PC-3 (cell line): Measurements from ENCODE around the gene CYP27A1. TPM values are rescaled to one million over a fixed set of nuclear protein-coding genes. Genes with fewer than 3 reads are reported as not detected.

ENCODE experiments used
- ATAC-seq: fragments of 200-7000 bp; cut with Tn5 transposase; 2 replicates; pipeline ENCODE4 v1.9.1; 2020; ENCODE audit warnings: mild to moderate bottlenecking, moderate library complexity
- BruUV-seq: library from RNA; stranded (reverse); fragments of 400-500 nt; replicated peaks from 2 replicates; lab custom pipeline; 2021; lab: Mats Ljungman, UMichigan
- CTCF ChIA-PET: fragments of 300-600 bp; sonication (Branson Sonifier 250); formaldehyde crosslinking; loops from one replicate; lab custom pipeline; 2022; ENCODE audit warnings: antibody characterized with exemption; lab: Charles Lee
- POLR2A ChIA-PET: fragments of 300-600 bp; sonication (Branson Sonifier 250); formaldehyde crosslinking; loops from one replicate; lab custom pipeline; 2022; ENCODE audit warnings: antibody characterized with exemption; ENCODE audit not compliant: unreplicated experiment; lab: Charles Lee
- DNase-seq: peaks from one replicate; pipeline ENCODE4 v3.0.0-alpha.2; 2015
- H2AFZ ChIP-seq: fragments of 300-600 bp; sonication (generic); 2 replicates; pipeline ENCODE4 v1.6.0; 2016; ENCODE audit warnings: antibody characterized with exemption, low read length
- H3F3A ChIP-seq: fragments of 300-600 bp; sonication (generic); one replicate; pipeline ENCODE4 v1.6.0; 2017; ENCODE audit warnings: antibody characterized with exemption, low read length, control low read depth, mild to moderate bottlenecking; ENCODE audit not compliant: unreplicated experiment
- H3K27ac ChIP-seq: fragments of 300-600 bp; sonication (generic); 2 replicates; pipeline ENCODE4 v1.5.1; 2016; ENCODE audit warnings: mild to moderate bottlenecking, low read length
- H3K27me3 ChIP-seq: fragments of 300-600 bp; sonication (generic); 2 replicates; pipeline ENCODE4 v1.6.1; 2016; ENCODE audit warnings: low read length, mixed read lengths
- H3K36me3 ChIP-seq: fragments of 300-600 bp; sonication (generic); 2 replicates; pipeline ENCODE4 v1.6.1; 2016; ENCODE audit warnings: low read depth, mixed run types, low read length, mixed read lengths
- H3K4me1 ChIP-seq: fragments of 300-600 bp; sonication (generic); 2 replicates; pipeline ENCODE4 v1.5.1; 2016; ENCODE audit warnings: low read length; ENCODE audit not compliant: insufficient read depth
- H3K4me2 ChIP-seq: fragments of 300-600 bp; sonication (generic); 2 replicates; pipeline ENCODE4 v1.6.0; 2016; ENCODE audit warnings: low read length
- H3K4me3 ChIP-seq: fragments of 300-600 bp; sonication (generic); 2 replicates; pipeline ENCODE4 v1.5.1; 2016; ENCODE audit warnings: mild to moderate bottlenecking, low read length, mixed read lengths
- H3K79me2 ChIP-seq: fragments of 300-600 bp; sonication (generic); 2 replicates; pipeline ENCODE4 v1.6.1; 2017; ENCODE audit warnings: low read length, mixed read lengths
- H3K9ac ChIP-seq: fragments of 300-600 bp; sonication (generic); 2 replicates; pipeline ENCODE4 v1.6.0; 2016; ENCODE audit warnings: mild to moderate bottlenecking, low read length
- H3K9me2 ChIP-seq: fragments of 300-600 bp; sonication (generic); replicated peaks from 2 replicates; pipeline ENCODE4 v1.6.1; 2016; ENCODE audit warnings: mixed run types, low read length, mixed read lengths
- H3K9me3 ChIP-seq: fragments of 300-600 bp; sonication (generic); 2 replicates; pipeline ENCODE4 v1.6.1; 2016; ENCODE audit warnings: low read length, mixed read lengths
- H4K20me1 ChIP-seq: fragments of 300-600 bp; sonication (generic); 2 replicates; pipeline ENCODE4 v1.6.1; 2016; ENCODE audit warnings: low read length, mixed read lengths
- EZH2 ChIP-seq: fragments of 300-600 bp; sonication (generic); IDR thresholded peaks from one replicate; pipeline ENCODE4 v1.6.1; 2017; ENCODE audit warnings: antibody characterized with exemption, mild to moderate bottlenecking, low read length; ENCODE audit not compliant: unreplicated experiment
- EZH2phosphoT487 ChIP-seq: fragments of 300-600 bp; sonication (generic); IDR thresholded peaks from 2 replicates; pipeline ENCODE4 v1.6.1; 2018; ENCODE audit warnings: mild to moderate bottlenecking, antibody characterized with exemption, low read length, borderline replicate concordance
- intact Hi-C: fragments of 100-400 bp; cut with micrococcal nuclease; formaldehyde crosslinking; loops from 2 replicates; pipeline ENCODE4 v1.9.0; 2023
- total RNA-seq: library from RNA; depleted of rRNA; stranded (reverse); fragments of >200 nt; gene quantifications from 2 replicates; pipeline ENCODE4 v1.2.3, GENCODE V29; 2014
- TF ChIP-seq, protein P1 (sequence below): fragments of 300-600 bp; sonication (generic); conservative IDR thresholded peaks from 2 replicates; pipeline ENCODE4 v1.5.1; 2017; ENCODE audit warnings: antibody characterized with exemption, low read depth, mild to moderate bottlenecking, low read length

The CYP27A1 gene
- total RNA-seq, 1 experiment from 2014 or later: 6.0 TPM

DNA sequence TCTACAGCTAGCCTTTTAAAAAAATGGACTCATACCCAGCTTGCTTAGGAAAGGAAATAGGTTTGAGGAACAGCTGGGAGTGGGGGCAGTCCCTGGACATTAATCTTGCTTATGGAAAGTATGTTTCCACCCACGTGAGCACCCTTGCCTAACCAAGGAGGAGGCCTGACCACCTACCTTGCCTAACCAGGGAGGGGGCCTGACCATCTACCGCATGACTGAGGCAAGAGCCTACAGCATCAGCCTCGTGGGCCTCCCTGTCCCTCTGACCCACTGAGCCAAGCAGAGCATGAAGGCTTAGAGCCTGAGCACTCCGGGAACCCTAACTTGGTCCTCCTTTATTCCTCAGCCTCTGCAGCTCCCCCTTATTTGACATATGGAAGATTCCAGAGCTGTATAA lies 29.4 kb downstream of the CYP27A1 start:
- Histone ChIP-seq H2AFZ (no peak overlapping the region), H3F3A (no peaks in the 10 kb centered on the region), H3K4me2 (no peak overlapping the region), H3K27me3 (no peaks in the 10 kb centered on the region), H3K27ac (no peak overlapping the region), H3K9ac (no peak overlapping the region), H3K4me3 (no peak overlapping the region), H3K4me1 (peaks cover 4% of the 10 kb centered on the region; the same call in 1 of the 2 replicates), H3K36me3 (no peaks in the 10 kb centered on the region), H3K9me3 (no peaks in the 10 kb centered on the region), H3K79me2 (no peaks in the 10 kb centered on the region), H3K9me2 (no peaks in the 10 kb centered on the region), H4K20me1 (no peaks in the 10 kb centered on the region)
- intact Hi-C loops: no loop called here
- BruUV-seq: no TSS peak
- TF ChIP-seq EZH2 (no peak), EZH2phosphoT487 (no peak)
- ChIA-PET CTCF (no interaction called here), POLR2A (no interaction called here)
- DNase-seq: no peak
- no peak for ATAC-seq

DNA sequence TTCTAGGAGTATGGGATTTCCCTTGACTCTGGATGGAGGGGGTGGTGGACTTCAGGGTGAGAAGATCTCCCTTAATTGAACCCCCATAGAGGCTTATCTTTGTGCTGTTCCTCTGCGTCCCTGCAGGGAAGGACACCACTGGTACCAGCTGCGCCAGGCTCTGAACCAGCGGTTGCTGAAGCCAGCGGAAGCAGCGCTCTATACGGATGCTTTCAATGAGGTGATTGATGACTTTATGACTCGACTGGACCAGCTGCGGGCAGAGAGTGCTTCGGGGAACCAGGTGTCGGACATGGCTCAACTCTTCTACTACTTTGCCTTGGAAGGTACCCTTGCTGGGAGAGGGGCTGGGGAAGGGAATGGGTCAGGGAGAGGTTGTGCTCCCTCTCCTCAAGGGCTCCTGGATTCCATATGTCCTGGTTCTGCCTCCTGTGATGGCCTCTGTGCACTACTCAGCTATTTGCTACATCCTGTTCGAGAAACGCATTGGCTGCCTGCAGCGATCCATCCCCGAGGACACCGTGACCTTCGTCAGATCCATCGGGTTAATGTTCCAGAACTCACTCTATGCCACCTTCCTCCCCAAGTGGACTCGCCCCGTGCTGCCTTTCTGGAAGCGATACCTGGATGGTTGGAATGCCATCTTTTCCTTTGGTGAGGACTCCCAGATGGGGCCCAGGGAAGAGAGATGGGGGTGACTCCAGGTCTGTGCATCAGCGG lies 30.3 kb downstream of the CYP27A1 start:
- Histone ChIP-seq H3K27ac (no peak overlapping the region), H4K20me1 (no peaks in the 10 kb centered on the region), H3K27me3 (no peaks in the 10 kb centered on the region), H3K4me2 (no peak overlapping the region), H3K4me1 (no peaks in the 10 kb centered on the region), H3K79me2 (no peaks in the 10 kb centered on the region), H3K4me3 (no peak overlapping the region), H3K9ac (no peak overlapping the region), H2AFZ (no peak overlapping the region), H3F3A (no peaks in the 10 kb centered on the region), H3K9me2 (no peaks in the 10 kb centered on the region), H3K9me3 (no peaks in the 10 kb centered on the region), H3K36me3 (no peaks in the 10 kb centered on the region)
- CTCF ChIA-PET: no interaction called here
- BruUV-seq: no TSS peak
- intact Hi-C loops: no loop called here
- TF ChIP-seq, protein P1, sequence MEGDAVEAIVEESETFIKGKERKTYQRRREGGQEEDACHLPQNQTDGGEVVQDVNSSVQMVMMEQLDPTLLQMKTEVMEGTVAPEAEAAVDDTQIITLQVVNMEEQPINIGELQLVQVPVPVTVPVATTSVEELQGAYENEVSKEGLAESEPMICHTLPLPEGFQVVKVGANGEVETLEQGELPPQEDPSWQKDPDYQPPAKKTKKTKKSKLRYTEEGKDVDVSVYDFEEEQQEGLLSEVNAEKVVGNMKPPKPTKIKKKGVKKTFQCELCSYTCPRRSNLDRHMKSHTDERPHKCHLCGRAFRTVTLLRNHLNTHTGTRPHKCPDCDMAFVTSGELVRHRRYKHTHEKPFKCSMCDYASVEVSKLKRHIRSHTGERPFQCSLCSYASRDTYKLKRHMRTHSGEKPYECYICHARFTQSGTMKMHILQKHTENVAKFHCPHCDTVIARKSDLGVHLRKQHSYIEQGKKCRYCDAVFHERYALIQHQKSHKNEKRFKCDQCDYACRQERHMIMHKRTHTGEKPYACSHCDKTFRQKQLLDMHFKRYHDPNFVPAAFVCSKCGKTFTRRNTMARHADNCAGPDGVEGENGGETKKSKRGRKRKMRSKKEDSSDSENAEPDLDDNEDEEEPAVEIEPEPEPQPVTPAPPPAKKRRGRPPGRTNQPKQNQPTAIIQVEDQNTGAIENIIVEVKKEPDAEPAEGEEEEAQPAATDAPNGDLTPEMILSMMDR: no peak
- TF ChIP-seq EZH2: no peak
- ATAC-seq: no peak
- DNase-seq: no peak
- POLR2A ChIA-PET: no interaction called here

GRCh38 chr2:218812861-218813260 lies 30.9 kb downstream of the CYP27A1 start:
- Histone ChIP-seq H3K27me3 (no peaks in the 10 kb centered on the region), H3F3A (no peaks in the 10 kb centered on the region), H3K9me3 (no peaks in the 10 kb centered on the region), H3K9ac (no peak overlapping the region), H3K79me2 (no peaks in the 10 kb centered on the region), H3K27ac (no peak overlapping the region), H3K4me3 (no peak overlapping the region), H2AFZ (no peak overlapping the region), H3K4me2 (no peak overlapping the region), H3K4me1 (no peaks in the 10 kb centered on the region), H3K9me2 (no peaks in the 10 kb centered on the region), H4K20me1 (no peaks in the 10 kb centered on the region), H3K36me3 (no peaks in the 10 kb centered on the region)
- POLR2A ChIA-PET: no interaction called here
- DNase-seq: no peak
- no peak for ATAC-seq
- no TSS peak for BruUV-seq
- TF ChIP-seq, protein P1: no peak
- TF ChIP-seq EZH2 (no peak), EZH2phosphoT487 (no peak)
- intact Hi-C loops: no loop called here
- CTCF ChIA-PET: no interaction called here
